Fibroblast of villous mesenchyme (primary cell): Measurements from ENCODE around the gene PRRT3. TPM values are rescaled to one million over a fixed set of nuclear protein-coding genes. Genes with fewer than 3 reads are reported as not detected.

Source experiments
- DNase-seq: peaks from one replicate; pipeline ENCODE4 v3.0.0-alpha.2; 2010; ENCODE audit warnings: low read depth
- H3K4me3 ChIP-seq: 2 replicates; pipeline ENCODE4 v1.5.1; 2011; ENCODE audit warnings: low read depth, mild to moderate bottlenecking, low read length
- total RNA-seq: library from RNA; depleted of rRNA; stranded (reverse); fragments of >200 nt; gene quantifications from 2 replicates; pipeline ENCODE4 v1.2.3, GENCODE V29; 2012
- TF ChIP-seq, protein P1 (sequence below): IDR thresholded peaks from 2 replicates; pipeline ENCODE4 v1.5.1; 2012; ENCODE audit warnings: low read depth, mild to moderate bottlenecking, low read length; ENCODE audit not compliant: insufficient read depth

The PRRT3 gene
- total RNA-seq, 1 donor = 3.5 TPM

DNA sequence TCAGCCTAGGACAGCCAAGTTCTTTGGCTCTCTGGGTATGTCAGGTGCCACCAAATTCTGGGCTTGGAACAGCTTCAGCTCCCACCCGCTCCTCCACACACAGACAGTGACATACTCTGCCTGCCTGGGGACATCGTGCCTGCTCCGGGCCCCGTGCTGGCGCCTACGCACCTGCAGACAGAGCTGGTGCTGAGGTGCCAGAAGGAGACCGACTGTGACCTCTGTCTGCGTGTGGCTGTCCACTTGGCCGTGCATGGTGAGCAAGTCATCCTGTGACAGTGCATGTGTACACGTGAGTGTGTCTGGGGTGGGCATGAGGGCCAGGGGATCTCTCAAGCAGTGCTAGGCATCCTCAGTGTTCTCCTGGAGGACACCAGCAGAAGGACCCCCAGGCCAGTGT lies 34.4 kb downstream of the PRRT3 start:
- H3K4me3 ChIP-seq = peak overlapping the region; percentile 73
- DNase-seq = no peak
- TF ChIP-seq, protein P1, sequence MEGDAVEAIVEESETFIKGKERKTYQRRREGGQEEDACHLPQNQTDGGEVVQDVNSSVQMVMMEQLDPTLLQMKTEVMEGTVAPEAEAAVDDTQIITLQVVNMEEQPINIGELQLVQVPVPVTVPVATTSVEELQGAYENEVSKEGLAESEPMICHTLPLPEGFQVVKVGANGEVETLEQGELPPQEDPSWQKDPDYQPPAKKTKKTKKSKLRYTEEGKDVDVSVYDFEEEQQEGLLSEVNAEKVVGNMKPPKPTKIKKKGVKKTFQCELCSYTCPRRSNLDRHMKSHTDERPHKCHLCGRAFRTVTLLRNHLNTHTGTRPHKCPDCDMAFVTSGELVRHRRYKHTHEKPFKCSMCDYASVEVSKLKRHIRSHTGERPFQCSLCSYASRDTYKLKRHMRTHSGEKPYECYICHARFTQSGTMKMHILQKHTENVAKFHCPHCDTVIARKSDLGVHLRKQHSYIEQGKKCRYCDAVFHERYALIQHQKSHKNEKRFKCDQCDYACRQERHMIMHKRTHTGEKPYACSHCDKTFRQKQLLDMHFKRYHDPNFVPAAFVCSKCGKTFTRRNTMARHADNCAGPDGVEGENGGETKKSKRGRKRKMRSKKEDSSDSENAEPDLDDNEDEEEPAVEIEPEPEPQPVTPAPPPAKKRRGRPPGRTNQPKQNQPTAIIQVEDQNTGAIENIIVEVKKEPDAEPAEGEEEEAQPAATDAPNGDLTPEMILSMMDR = no peak

DNA sequence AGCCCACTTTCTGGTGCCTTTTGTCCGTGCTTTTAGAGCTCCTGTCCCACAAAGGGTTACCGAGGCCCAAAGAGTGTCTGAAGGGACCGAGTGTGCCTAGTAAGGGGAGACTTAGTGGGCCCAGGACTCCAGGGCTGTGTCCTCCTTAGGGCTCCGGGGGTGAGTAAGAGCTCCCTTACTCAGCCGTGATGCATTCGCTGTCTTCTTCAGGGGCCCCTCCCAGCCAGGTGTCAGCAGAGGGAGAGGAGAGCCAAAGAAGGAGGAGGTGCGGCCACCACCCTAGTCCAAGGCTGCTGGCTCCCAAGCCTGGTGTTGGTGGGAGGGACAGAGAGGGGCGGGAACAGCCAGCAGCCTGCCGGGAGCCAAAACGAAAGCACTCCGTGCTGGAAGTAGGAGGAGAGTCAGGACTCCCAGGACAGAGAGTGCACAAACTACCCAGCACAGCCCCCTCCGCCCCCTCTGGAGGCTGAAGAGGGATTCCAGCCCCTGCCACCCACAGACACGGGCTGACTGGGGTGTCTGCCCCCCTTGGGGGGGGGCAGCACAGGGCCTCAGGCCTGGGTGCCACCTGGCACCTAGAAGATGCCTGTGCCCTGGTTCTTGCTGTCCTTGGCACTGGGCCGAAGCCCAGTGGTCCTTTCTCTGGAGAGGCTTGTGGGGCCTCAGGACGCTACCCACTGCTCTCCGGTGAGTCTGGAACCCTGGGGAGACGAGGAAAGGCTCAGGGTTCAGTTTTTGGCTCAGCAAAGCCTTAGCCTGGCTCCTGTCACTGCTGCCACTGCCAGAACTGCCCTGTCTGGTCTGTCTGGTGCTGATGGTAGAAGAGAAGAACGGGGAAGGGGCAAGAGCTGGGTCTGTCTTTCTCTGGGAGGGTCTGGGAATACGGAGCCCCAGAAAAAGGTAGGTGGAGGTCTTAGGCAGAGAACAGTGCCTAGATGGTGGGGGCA lies 35.2 kb downstream of the PRRT3 start, which contains the start of gene IL17RC:
Gene IL17RC (plus strand): TSS at position 365 of the 947 bp plus-strand sequence. CDS start 218 bp downstream, at position 583.
- TF ChIP-seq, protein P1 = peak; percentile 3
- peak; percentile 89 for DNase-seq
- peak within 1 kb of the TSS; percentile 73 for H3K4me3 ChIP-seq

DNA sequence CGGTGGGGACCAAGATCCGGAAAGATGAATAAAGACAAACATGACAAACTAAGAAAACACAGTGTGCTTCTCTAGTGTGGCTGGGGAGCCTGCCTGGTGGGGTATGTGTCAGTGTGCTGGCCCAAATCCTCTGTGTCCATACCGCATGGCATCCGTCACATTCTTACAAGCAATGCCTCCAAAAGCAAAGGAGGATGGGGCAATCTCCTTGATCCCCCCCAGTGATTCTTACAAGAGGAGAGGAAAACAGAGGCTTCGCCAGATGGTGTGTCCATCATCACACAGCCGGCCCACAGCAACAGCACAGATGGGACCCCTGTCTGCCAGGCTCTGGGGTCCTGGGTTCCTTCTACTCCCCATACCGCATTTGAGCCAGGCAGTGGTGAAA lies 35.9 kb downstream of the PRRT3 start:
- TF ChIP-seq, protein P1 = no peak
- peak overlapping the region; percentile 73 for H3K4me3 ChIP-seq
- DNase-seq = peak; percentile 25

DNA sequence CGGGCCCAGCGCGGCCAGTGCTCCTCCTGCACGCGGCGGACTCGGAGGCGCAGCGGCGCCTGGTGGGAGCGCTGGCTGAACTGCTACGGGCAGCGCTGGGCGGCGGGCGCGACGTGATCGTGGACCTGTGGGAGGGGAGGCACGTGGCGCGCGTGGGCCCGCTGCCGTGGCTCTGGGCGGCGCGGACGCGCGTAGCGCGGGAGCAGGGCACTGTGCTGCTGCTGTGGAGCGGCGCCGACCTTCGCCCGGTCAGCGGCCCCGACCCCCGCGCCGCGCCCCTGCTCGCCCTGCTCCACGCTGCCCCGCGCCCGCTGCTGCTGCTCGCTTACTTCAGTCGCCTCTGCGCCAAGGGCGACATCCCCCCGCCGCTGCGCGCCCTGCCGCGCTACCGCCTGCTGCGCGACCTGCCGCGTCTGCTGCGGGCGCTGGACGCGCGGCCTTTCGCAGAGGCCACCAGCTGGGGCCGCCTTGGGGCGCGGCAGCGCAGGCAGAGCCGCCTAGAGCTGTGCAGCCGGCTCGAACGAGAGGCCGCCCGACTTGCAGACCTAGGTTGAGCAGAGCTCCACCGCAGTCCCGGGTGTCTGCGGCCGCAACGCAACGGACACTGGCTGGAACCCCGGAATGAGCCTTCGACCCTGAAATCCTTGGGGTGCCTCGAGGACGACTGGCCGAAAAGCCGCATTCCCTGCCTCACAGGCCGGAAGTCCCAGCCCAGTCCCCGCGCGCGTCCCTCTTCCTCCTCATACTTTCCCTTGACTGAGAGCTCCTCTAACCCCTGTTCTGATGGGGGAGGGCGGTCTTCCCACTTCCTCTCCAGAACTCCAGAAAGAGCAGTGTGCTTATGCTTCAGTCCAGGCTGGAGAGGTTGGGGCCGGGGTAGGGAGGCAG lies 36.7 kb downstream of the PRRT3 start:
- peak overlapping the region; percentile 59 for H3K4me3 ChIP-seq
- DNase-seq = peak; percentile 64
- TF ChIP-seq, protein P1 = peak; percentile 52

DNA sequence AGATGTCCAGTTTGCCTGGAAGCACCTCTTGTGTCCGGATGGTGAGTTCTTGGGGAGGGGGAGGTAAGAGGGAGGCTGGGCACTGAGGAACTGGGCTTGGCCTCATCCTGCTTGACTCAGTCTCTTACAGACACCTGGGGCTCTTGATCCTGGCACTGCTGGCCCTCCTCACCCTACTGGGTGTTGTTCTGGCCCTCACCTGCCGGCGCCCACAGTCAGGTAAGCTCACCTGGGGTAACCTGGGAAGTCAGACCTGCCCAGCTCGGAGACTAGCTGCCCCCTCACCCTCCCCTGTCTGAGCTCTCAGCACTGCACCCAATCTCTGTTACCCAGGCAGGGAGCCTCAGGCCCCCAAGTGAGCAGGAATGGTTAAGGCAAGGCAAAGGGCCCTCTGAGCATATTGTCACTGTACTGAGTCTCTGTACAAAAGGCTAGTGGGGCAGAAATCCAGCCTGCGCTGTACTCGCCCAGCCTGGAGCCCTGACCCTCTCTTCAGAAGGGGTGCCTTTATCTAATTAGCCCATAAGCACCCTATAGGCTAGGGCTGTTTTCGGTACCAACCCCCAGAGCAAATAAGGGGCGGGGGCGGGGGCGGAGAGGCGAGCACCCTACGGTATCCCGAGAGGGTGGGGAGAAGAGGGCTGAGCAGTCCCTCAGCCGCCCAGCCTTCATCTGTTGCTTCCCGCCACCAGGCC lies 37.5 kb downstream of the PRRT3 start:
- TF ChIP-seq, protein P1 = no peak
- DNase-seq = no peak
- peak overlapping the region; percentile 27 for H3K4me3 ChIP-seq

DNA sequence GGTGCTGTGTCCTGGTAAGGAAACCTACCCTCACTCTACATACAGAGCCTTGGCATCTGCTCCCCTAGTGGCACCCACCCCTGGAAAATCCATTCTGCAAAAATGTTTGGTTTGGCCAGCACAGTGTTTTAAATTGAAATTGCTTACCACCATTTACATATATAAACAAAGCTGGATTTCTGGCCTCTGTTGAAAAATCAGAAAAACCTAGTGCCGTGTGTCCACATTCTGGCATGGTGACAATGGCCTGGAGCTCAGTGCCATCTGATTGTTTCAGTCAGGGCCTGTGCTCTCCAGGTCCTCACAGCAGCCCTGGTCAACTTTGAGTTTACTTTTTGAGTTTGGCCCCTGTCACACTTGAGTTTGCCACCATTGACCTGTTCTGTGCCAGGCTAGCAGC lies 38.2 kb downstream of the PRRT3 start:
- H3K4me3 ChIP-seq = no peak overlapping the region
- DNase-seq = no peak
- TF ChIP-seq, protein P1 = no peak
